PC-3 (cell line): Measurements from ENCODE around the gene METAP1. TPM values are rescaled to one million over a fixed set of nuclear protein-coding genes. Genes with fewer than 3 reads are reported as not detected.

Source experiments
- ATAC-seq: fragments of 200-7000 bp; cut with Tn5 transposase; 2 replicates; pipeline ENCODE4 v1.9.1; 2020; ENCODE audit warnings: mild to moderate bottlenecking, moderate library complexity
- BruUV-seq: library from RNA; stranded (reverse); fragments of 400-500 nt; replicated peaks from 2 replicates; lab custom pipeline; 2021; lab: Mats Ljungman, UMichigan
- CTCF ChIA-PET: fragments of 300-600 bp; sonication (Branson Sonifier 250); formaldehyde crosslinking; loops from one replicate; lab custom pipeline; 2022; ENCODE audit warnings: antibody characterized with exemption; lab: Charles Lee
- POLR2A ChIA-PET: fragments of 300-600 bp; sonication (Branson Sonifier 250); formaldehyde crosslinking; loops from one replicate; lab custom pipeline; 2022; ENCODE audit warnings: antibody characterized with exemption; ENCODE audit not compliant: unreplicated experiment; lab: Charles Lee
- DNase-seq: peaks from one replicate; pipeline ENCODE4 v3.0.0-alpha.2; 2015
- H2AFZ ChIP-seq: fragments of 300-600 bp; sonication (generic); 2 replicates; pipeline ENCODE4 v1.6.0; 2016; ENCODE audit warnings: antibody characterized with exemption, low read length
- H3F3A ChIP-seq: fragments of 300-600 bp; sonication (generic); one replicate; pipeline ENCODE4 v1.6.0; 2017; ENCODE audit warnings: antibody characterized with exemption, low read length, control low read depth, mild to moderate bottlenecking; ENCODE audit not compliant: unreplicated experiment
- H3K27ac ChIP-seq: fragments of 300-600 bp; sonication (generic); 2 replicates; pipeline ENCODE4 v1.5.1; 2016; ENCODE audit warnings: mild to moderate bottlenecking, low read length
- H3K27me3 ChIP-seq: fragments of 300-600 bp; sonication (generic); 2 replicates; pipeline ENCODE4 v1.6.1; 2016; ENCODE audit warnings: low read length, mixed read lengths
- H3K36me3 ChIP-seq: fragments of 300-600 bp; sonication (generic); 2 replicates; pipeline ENCODE4 v1.6.1; 2016; ENCODE audit warnings: low read depth, mixed run types, low read length, mixed read lengths
- H3K4me1 ChIP-seq: fragments of 300-600 bp; sonication (generic); 2 replicates; pipeline ENCODE4 v1.5.1; 2016; ENCODE audit warnings: low read length; ENCODE audit not compliant: insufficient read depth
- H3K4me2 ChIP-seq: fragments of 300-600 bp; sonication (generic); 2 replicates; pipeline ENCODE4 v1.6.0; 2016; ENCODE audit warnings: low read length
- H3K4me3 ChIP-seq: fragments of 300-600 bp; sonication (generic); 2 replicates; pipeline ENCODE4 v1.5.1; 2016; ENCODE audit warnings: mild to moderate bottlenecking, low read length, mixed read lengths
- H3K79me2 ChIP-seq: fragments of 300-600 bp; sonication (generic); 2 replicates; pipeline ENCODE4 v1.6.1; 2017; ENCODE audit warnings: low read length, mixed read lengths
- H3K9ac ChIP-seq: fragments of 300-600 bp; sonication (generic); 2 replicates; pipeline ENCODE4 v1.6.0; 2016; ENCODE audit warnings: mild to moderate bottlenecking, low read length
- H3K9me2 ChIP-seq: fragments of 300-600 bp; sonication (generic); replicated peaks from 2 replicates; pipeline ENCODE4 v1.6.1; 2016; ENCODE audit warnings: mixed run types, low read length, mixed read lengths
- H3K9me3 ChIP-seq: fragments of 300-600 bp; sonication (generic); 2 replicates; pipeline ENCODE4 v1.6.1; 2016; ENCODE audit warnings: low read length, mixed read lengths
- H4K20me1 ChIP-seq: fragments of 300-600 bp; sonication (generic); 2 replicates; pipeline ENCODE4 v1.6.1; 2016; ENCODE audit warnings: low read length, mixed read lengths
- CTCF ChIP-seq: fragments of 300-600 bp; sonication (generic); conservative IDR thresholded peaks from 2 replicates; pipeline ENCODE4 v1.5.1; 2017; ENCODE audit warnings: antibody characterized with exemption, low read depth, mild to moderate bottlenecking, low read length
- EZH2 ChIP-seq: fragments of 300-600 bp; sonication (generic); IDR thresholded peaks from one replicate; pipeline ENCODE4 v1.6.1; 2017; ENCODE audit warnings: antibody characterized with exemption, mild to moderate bottlenecking, low read length; ENCODE audit not compliant: unreplicated experiment
- EZH2phosphoT487 ChIP-seq: fragments of 300-600 bp; sonication (generic); IDR thresholded peaks from 2 replicates; pipeline ENCODE4 v1.6.1; 2018; ENCODE audit warnings: mild to moderate bottlenecking, antibody characterized with exemption, low read length, borderline replicate concordance
- intact Hi-C: fragments of 100-400 bp; cut with micrococcal nuclease; formaldehyde crosslinking; loops from 2 replicates; pipeline ENCODE4 v1.9.0; 2023
- total RNA-seq: library from RNA; depleted of rRNA; stranded (reverse); fragments of >200 nt; gene quantifications from 2 replicates; pipeline ENCODE4 v1.2.3, GENCODE V29; 2014

Gene METAP1
- total RNA-seq, 1 experiment from 2014 or later: 53.9 TPM

DNA sequence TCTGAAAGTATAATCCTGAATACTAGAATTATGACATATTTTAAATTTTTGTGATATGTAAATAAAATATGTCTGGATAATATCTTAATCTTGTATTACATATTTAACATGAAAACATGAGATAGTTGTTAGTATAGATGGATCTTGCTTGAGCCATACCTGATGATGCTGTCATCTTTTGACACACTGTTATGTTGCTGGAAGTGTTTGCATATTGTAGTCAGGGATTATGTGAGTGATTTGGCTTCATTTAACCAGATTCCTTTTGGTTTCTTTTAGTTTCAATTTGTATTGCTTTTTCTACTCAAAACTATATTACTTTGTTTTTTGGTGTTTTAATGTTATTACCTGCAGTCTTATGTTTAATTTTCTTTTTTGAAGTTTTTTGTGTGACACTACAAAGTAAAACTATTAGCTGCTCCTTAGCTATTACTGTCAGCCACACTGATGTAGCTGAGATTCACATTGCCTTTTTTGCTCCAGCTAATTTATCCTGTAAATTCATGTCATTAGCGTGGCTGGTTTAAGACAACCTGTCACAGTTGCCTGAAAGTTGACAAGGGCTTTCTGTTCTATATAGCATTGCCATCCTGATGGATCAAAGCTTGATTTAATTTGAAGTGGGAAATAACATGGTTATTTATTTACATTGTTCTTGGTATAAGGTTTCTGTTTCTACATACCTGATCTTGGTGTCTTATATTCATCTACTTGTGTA is 33.7 kb downstream of the METAP1 start:
- H3K9ac ChIP-seq: no peak overlapping the region
- H3K4me1 ChIP-seq: no peaks in the 10 kb centered on the region; the same call in 1 of the 2 replicates
- H3K36me3 ChIP-seq: peaks cover 4% of the 10 kb centered on the region
- H3K4me2 ChIP-seq: no peak overlapping the region
- H3K9me2 ChIP-seq: no peaks in the 10 kb centered on the region
- H3K79me2 ChIP-seq: peaks cover 63% of the 10 kb centered on the region
- no peak overlapping the region for H2AFZ ChIP-seq
- H3K9me3 ChIP-seq: no peaks in the 10 kb centered on the region
- no peak overlapping the region for H3K27ac ChIP-seq
- no peak for DNase-seq
- CTCF ChIA-PET: interaction anchor here (1.6 kb wide), 1 partner anchor 34 kb away, joined by 5 read pairs; the partner anchor contains the start of gene METAP1
- ATAC-seq: no peak
- BruUV-seq: no TSS peak
- intact Hi-C loops: no loop called here
- peaks cover 4% of the 10 kb centered on the region; the same call in 1 of the 2 replicates for H4K20me1 ChIP-seq
- POLR2A ChIA-PET: no interaction called here
- H3K4me3 ChIP-seq: no peak overlapping the region
- TF ChIP-seq EZH2phosphoT487: no peak
- no peak for TF ChIP-seq EZH2
- no peak for TF ChIP-seq CTCF
- no peaks in the 10 kb centered on the region for H3K27me3 ChIP-seq
- H3F3A ChIP-seq: no peaks in the 10 kb centered on the region

GRCh38 chr4:99029852-99030251 is 34.3 kb downstream of the METAP1 start:
- peaks cover 59% of the 10 kb centered on the region for H3K79me2 ChIP-seq
- H3K4me3 ChIP-seq: no peak overlapping the region
- peaks cover 4% of the 10 kb centered on the region; the same call in 1 of the 2 replicates for H4K20me1 ChIP-seq
- intact Hi-C loops: no loop called here
- no peak for ATAC-seq
- no peaks in the 10 kb centered on the region for H3K9me3 ChIP-seq
- H3K4me1 ChIP-seq: no peaks in the 10 kb centered on the region; the same call in 1 of the 2 replicates
- H3K9me2 ChIP-seq: no peaks in the 10 kb centered on the region
- peaks cover 6% of the 10 kb centered on the region for H3K36me3 ChIP-seq
- no peaks in the 10 kb centered on the region for H3K27me3 ChIP-seq
- DNase-seq: no peak
- no peak overlapping the region for H2AFZ ChIP-seq
- TF ChIP-seq EZH2phosphoT487 (no peak), EZH2 (no peak), CTCF (no peak)
- ChIA-PET CTCF (interaction anchor here (1.6 kb wide), 1 partner anchor 35 kb away, joined by 5 read pairs; the partner anchor contains the start of gene METAP1), POLR2A (no interaction called here)
- no peak overlapping the region for H3K4me2 ChIP-seq
- BruUV-seq: TSS peak; percentile 14
- H3K27ac ChIP-seq: no peak overlapping the region
- H3F3A ChIP-seq: no peaks in the 10 kb centered on the region
- no peak overlapping the region for H3K9ac ChIP-seq

- H3K9me2 ChIP-seq: no peaks in the 10 kb centered on the region
- POLR2A ChIA-PET: no interaction called here
- TF ChIP-seq EZH2phosphoT487: no peak
- TF ChIP-seq CTCF: no peak
- TF ChIP-seq EZH2: no peak
- no peaks in the 10 kb centered on the region for H4K20me1 ChIP-seq
- no peaks in the 10 kb centered on the region for H3K27me3 ChIP-seq
- DNase-seq (no peak), ATAC-seq (no peak)
- H3K9me3 ChIP-seq: no peaks in the 10 kb centered on the region
- peaks cover 19% of the 10 kb centered on the region for H3K79me2 ChIP-seq
- no peak overlapping the region for H3K27ac ChIP-seq
- H3K4me2 ChIP-seq: no peak overlapping the region
- intact Hi-C loops: no loop called here
- no peak overlapping the region for H3K4me3 ChIP-seq
- CTCF ChIA-PET: no interaction called here
- H2AFZ ChIP-seq: no peak overlapping the region
- peaks cover 28% of the 10 kb centered on the region for H3K36me3 ChIP-seq
- H3F3A ChIP-seq: no peaks in the 10 kb centered on the region
- no peak overlapping the region for H3K9ac ChIP-seq
- H3K4me1 ChIP-seq: no peaks in the 10 kb centered on the region
- no TSS peak for BruUV-seq
Observed at GRCh38 chr4:99033956-99034355, 38.4 kb downstream of the METAP1 start.
